PC-3 (cell line): Measurements from ENCODE around the gene PRKRIP1.

Source experiments
- CTCF ChIP-seq: fragments of 300-600 bp; sonication (generic); conservative IDR thresholded peaks from 2 replicates; pipeline ENCODE4 v1.5.1; 2017; ENCODE audit warnings: antibody characterized with exemption, low read depth, mild to moderate bottlenecking, low read length
- EZH2phosphoT487 ChIP-seq: fragments of 300-600 bp; sonication (generic); IDR thresholded peaks from 2 replicates; pipeline ENCODE4 v1.6.1; 2018; ENCODE audit warnings: mild to moderate bottlenecking, antibody characterized with exemption, low read length, borderline replicate concordance

GRCh38 chr7:102455596-102455995 lies 59.4 kb downstream of the PRKRIP1 start:
- no peak for TF ChIP-seq CTCF
- TF ChIP-seq EZH2phosphoT487 = no peak
